Right ventricle myocardium superior (tissue), 1 donor: ENCODE results near the gene SLC28A2. TPM values are rescaled to one million over a fixed set of nuclear protein-coding genes. Genes with fewer than 3 reads are reported as not detected.
"Not testable (repeated sequence)": the region's sequence is repeated elsewhere in the genome, so short reads cannot be mapped to it uniquely, and the experiment has no call there.

ENCODE experiments used
- ATAC-seq: fragments of 200-7000 bp; cut with Tn5 transposase; one replicate; pipeline ENCODE4 v1.9.1; 2020; ENCODE audit warnings: mild to moderate bottlenecking; ENCODE audit not compliant: poor library complexity
- DNase-seq: peaks from one replicate; pipeline ENCODE4 v3.0.0-alpha.2; 2020
- intact Hi-C: fragments of 100-400 bp; cut with DNase I; formaldehyde crosslinking; loops from one replicate; pipeline ENCODE4 v1.11.2; 2022
- long read RNA-seq: library from polyadenylated mRNA; unstranded; transcript quantifications from one replicate; pipeline ENCODE4 v2.0.0, GENCODE V29; 2021
- total RNA-seq: library from RNA; stranded (reverse); fragmentation: NEBNext Ultra II Directional; extraction: Animal tissue kit (Norgen Biotek cat#: 25700); gene quantifications from one replicate; pipeline ENCODE4 v1.2.1, GENCODE V29; 2021
- donor health status: DM: no; HTN: yes; CAD: no; lungs with severe emphysema.

Gene SLC28A2
- total RNA-seq: not detected
- long read RNA-seq, partial matches to known transcripts: 0 of 1 reads
- long read RNA-seq, other reads (novel, unspliced or antisense): 1 of 1 reads

- intact Hi-C loops: no loop called here
- ATAC-seq: no peak
Observed at GRCh38 chr15:45251888-45252287, at the start of gene SLC28A2. TSS of gene SLC28A2 (plus strand) at chr15:45252234. CDS start at chr15:45253216, 982 bp downstream.

GRCh38 chr15:45203182-45203581, 48.9 kb upstream of the SLC28A2 start:
- ATAC-seq: no peak
- intact Hi-C loops: loop anchor here (5.0 kb wide), 1 partner anchor 199 kb away; a partner anchor contains a TSS
- no peak for DNase-seq

More at GRCh38 chr15:45251888-45252287, at the start of gene SLC28A2:
- DNase-seq: no peak

DNA sequence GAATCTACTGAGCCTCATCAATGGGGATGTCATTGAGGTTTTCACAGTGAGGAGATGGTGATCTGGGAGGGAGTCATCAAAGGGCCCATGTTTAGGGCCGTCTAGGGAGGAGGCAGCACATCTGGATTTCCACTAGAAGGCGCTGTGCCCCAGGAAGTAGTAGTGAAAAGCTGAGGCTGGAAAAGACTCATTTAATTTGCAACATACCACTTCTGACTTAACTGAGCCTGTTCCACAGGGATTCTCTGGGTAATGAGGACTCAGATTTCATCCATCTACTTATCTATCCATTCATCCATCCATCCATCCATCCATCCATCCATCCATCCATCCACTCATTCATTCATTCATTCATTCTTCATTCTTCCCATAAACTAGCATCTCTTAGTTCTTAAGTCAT, 46.8 kb upstream of the SLC28A2 start:
- DNase-seq (no peak), ATAC-seq (no peak)
- intact Hi-C loops: no loop called here

- intact Hi-C loops: no loop called here
- DNase-seq: no peak
- no peak for ATAC-seq
Observed at GRCh38 chr15:45212493-45212892, 39.5 kb upstream of the SLC28A2 start.

GRCh38 chr15:45221053-45221599, 30.9 kb upstream of the SLC28A2 start:
- ATAC-seq (no peak), DNase-seq (no peak)

GRCh38 chr15:45221967-45222366, 30.1 kb upstream of the SLC28A2 start:
- intact Hi-C loops: no loop called here
- ATAC-seq (no peak), DNase-seq (no peak)

More at GRCh38 chr15:45221053-45221599, 30.9 kb upstream of the SLC28A2 start:
- intact Hi-C loops: no loop called here

GRCh38 chr15:45224621-45225217, 27.3 kb upstream of the SLC28A2 start:
- intact Hi-C loops: no loop called here
- no peak for DNase-seq
- no peak for ATAC-seq

DNA sequence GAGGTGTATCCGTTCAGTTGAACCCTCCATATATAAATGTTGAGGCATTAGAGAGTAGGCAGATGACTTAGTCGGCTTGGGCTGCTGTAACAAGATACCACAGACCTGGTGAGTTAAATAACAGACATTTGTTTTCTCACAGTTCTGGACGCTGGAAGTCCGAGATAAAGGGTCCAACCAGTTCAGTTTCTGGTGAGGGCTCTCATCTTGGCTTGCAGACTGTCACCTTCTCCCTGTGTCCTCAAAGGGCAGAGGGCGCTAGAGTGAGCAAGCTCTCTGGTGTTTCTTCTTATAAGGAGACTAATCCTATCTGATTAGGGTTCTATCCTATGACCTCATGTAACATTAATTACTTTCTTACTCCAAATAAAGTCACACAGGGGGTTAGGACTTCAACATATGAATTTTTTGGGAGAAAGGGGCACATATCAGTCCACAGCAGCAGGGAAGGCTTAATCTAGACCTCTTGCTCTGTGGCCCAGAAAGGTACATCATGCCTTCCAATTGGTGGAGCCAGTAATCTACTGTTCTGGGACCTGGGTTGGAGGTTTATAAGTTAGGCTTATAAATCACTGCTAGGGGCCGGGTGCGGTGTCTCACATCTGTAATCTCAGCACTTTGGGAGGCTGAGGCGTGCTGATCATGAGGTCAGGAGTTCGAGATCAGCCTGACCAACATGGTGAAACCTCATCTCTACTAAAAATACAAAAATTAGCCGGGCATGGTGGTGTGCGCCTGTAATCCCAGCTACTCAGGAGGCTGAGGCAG, 26.3 kb upstream of the SLC28A2 start:
- DNase-seq: no peak
- intact Hi-C loops: no loop called here
- no peak for ATAC-seq

DNA sequence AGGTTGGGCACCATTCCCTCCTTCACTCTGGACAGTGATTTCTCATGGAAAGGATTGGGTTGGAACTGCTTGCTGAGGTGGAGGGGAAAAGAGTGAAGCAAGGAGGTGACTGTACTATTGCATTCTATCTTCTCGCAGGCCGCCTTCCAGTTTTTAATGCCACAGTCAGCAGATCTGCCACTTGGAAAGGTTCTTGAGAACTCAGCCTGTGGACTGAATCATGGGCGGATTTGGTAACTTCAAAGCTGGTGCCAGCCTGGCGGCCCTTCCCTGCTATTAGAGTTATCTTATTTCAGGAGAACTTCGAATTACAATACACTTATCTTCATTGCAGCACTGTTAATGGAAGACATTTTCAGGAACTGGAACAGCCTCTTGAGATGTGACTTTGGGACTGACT, 23.1 kb upstream of the SLC28A2 start:
- intact Hi-C loops: no loop called here
- DNase-seq (no peak), ATAC-seq (no peak)

DNA sequence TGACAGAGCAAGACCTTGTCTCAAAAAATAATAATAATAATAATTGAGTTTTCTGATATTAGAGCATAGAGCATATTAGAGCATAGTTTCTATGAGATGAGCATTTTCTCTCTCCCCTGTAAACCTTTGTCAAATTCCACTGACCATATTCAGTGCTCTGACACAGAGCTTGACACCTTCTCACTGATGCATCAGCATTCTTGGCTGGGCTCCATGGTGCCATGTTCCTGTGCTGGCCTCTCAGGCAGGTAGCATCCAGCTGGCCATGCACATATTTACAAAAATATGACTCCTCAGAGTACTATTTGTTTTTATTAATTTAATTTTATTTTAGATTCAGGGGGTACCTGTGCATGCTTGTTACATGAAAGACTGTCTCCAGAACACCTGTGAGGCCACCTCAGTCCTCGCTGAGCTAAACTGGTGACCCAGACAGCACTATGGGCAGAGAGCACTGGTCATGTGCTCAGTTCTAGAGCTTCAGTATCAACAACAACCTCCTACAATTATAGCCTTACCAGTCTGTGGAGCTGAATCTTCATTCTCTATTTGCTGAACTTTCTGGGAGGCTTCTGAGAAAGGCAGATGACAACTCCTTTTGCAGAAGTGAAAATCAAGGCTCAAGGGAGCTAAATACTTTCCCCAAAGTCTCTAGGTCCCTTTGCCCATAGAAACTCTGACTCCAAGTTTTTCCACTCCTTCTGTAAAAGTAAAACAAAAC, 21.6 kb upstream of the SLC28A2 start:
- ATAC-seq (no peak), DNase-seq (no peak)
- intact Hi-C loops: no loop called here

GRCh38 chr15:45231132-45231531, 20.9 kb upstream of the SLC28A2 start:
- DNase-seq: no peak
- no peak for ATAC-seq
- intact Hi-C loops: no loop called here

- ATAC-seq (peak; percentile 88), DNase-seq (no peak)
- intact Hi-C loops: no loop called here
Observed at GRCh38 chr15:45231864-45232562, 20.0 kb upstream of the SLC28A2 start.

DNA sequence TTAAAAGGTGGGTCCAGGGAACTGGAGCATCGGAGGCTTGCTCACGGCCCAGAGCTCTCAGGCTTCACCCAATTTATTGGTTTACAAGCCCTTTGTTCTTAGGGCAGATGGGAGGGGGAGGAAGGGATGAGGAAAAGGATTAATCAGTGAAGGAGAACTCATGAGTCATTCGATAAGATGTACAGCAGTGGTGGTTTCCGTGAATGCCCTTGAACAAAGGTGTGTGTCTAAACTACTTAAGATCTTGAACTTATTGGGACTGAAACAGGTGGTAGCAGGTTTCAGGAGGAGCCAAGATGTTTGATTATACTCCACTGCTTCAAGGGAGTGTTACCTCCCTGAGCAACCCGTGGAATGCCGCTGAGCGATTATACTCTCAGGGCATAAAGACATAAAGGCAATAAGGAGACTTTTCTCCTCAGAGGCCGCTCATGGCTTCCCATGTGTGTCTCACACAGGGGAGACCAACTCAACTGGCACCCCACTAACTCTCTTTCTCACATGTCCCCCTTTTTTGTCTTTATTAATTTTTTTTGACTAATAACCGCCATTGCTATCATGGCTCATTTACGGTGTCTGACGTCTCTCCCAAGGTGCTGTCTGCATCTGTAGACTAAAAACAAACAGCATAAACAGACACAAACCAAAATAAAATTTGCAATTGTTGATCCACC, 17.3 kb upstream of the SLC28A2 start:
- no peak for DNase-seq
- ATAC-seq: no peak
- intact Hi-C loops: no loop called here

GRCh38 chr15:45236806-45237205, 15.2 kb upstream of the SLC28A2 start:
- ATAC-seq, intact Hi-C loops, DNase-seq: not testable (repeated sequence)

DNA sequence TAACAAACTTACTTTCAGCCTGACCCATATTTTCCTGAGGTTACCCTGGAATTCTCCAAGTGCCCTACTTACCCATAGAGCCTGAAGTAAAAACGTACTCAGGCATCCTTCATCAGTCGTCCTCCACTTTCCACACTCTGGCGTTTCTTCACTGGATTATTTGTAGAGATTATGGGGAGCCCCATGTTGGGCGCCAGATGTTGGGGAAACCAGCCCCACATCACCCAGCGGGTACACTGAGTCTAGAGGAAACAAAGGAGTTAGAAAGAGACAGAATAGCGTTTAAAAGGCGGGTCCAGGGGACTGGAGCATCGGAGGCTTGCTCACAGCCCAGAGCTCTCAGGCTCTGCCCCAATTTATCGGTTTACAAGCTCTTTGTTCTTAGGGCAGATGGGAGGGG, 9.7 kb upstream of the SLC28A2 start:
- DNase-seq (no peak), ATAC-seq (no peak)
- intact Hi-C loops: no loop called here

GRCh38 chr15:45249125-45249780, 2.8 kb upstream of the SLC28A2 start:
- intact Hi-C loops: no loop called here
- DNase-seq: no peak
- no peak for ATAC-seq

DNA sequence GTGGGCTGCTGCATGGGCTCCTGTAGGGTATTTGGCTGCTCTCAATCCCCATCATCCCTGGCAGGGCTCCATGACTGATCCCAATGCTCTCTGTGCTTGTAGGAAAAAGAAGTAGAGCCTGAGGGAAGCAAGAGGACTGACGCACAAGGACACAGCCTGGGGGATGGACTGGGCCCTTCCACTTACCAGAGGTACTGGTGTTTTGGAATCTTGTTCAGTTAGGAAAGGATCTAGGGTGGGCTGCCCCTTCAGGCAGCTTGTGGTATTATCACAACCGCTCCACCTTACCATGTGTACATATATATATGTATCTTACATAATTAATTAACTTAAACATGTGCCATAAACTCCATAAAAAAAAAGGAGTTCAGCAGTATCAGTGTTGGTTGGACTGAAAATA, 1.3 kb downstream of the SLC28A2 start:
- intact Hi-C loops: no loop called here
- DNase-seq (no peak), ATAC-seq (no peak)

- no peak for DNase-seq
- no peak for ATAC-seq
- intact Hi-C loops: no loop called here
Observed at GRCh38 chr15:45254405-45254804, 2.4 kb downstream of the SLC28A2 start.
